KG1 (cell line): Measurements from ENCODE around the gene TRMT112.

ENCODE experiments used
- DNase-seq: peaks from one replicate; lab custom pipeline; 2025; lab: John Stamatoyannopoulos, UW

Gene TRMT112

DNA sequence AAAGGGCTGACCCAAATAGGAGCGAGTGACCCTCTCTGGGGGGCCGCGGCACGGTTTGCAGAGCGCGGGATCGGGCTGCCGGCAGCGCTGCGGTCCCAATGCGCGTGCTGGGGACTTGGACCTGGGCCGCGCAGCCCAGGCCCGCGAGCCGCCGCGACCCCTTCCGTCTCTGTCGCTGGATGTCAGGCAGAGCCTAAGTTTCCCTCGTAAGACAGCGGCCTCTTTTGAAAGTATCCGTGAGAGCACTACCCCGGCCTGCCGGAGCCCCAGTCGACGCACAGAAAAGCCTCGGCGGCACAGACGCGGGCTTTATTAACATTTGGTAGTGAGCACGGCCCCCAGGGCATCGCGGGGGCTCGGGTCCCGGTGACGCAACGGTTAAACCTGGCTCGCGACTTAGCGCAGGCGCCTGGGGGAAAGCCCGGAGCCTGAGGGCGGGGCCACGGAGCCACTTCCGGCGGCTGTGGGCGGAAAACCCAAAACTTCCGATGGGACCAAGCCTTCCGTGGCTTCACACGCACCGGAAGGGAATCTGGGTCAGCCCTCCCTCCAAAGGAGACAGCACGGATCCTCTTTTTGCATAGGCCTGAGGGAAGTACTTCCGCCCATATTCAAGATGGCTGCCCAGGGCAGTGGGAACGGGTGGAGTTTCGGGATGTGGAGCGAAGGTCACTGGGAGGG, 47.7 kb downstream of the TRMT112 start:
- DNase-seq: peak; percentile 99

DNA sequence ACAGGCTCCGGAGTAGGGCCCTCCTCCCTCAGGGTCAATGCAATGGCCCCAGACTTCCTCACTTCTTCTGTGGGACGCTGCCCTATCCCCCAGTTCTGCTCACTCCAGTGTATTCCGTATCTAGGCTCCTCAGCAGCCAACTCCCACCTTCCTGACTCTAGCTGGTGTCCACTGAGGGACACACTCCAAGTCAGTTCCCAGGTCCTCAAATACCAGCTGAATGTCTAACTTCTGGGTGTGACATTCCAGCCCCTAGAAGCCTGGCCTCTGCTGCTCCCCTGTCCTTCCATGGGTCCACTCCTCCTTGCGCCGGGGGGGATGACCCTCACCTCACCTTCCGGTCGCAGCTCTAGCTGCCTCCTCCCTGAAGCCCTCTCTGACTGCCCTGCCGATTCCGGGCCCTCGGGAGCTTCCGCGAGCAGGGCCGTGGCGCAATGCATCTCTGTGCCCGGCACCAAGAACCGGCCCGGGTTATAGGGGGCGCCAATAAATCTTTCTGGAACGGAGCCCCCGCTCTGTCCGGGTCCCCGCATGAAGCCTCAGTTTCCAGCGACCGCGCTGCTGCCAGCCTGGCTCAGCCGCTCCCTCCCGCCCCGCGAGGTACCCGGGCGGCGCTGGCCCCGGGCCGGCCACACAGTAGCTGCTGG, 48.3 kb downstream of the TRMT112 start:
- no peak for DNase-seq

DNA sequence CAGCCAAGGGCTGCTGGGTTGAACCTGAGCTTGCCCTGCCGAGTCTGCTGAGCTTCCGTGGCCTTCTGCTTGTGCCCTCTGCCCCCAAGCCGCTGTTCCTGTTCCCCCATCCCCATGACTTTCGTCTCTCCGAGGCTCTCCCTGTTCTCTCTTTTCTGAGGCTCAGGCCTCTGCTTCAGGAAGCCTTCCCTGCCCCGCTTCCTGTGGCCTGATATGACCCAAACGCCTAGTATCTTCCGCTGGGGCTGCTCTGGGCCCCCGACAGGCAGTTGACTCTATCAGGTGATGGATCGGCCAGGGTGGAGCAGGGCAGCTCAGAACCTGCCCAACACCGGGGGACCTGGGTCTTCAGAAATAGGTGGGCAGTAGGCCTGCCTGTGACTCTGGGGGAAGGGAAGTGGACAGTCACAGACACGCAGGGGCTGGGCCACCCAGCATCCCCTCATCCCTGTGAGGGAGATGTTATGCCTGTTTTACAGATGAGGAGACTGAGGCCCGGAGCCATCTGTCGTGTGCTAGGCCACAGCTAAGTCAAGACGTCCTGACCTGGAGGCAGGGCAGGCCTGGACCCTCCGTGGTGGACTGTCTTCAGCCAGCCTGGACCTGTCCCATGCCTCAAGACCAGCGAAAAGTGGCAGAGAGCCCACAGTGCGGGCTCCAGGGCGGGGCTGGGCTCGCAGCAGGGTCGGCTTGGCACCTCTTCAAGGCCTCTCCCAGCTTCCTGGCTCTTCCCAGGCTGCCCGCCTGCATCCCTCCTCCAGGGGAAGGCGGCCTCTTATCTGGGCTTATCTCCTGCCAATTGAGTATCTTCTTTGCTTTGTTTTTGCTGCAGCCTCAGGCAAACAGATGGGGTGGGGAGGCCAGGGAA, 49.1 kb downstream of the TRMT112 start:
- DNase-seq: no peak

DNA sequence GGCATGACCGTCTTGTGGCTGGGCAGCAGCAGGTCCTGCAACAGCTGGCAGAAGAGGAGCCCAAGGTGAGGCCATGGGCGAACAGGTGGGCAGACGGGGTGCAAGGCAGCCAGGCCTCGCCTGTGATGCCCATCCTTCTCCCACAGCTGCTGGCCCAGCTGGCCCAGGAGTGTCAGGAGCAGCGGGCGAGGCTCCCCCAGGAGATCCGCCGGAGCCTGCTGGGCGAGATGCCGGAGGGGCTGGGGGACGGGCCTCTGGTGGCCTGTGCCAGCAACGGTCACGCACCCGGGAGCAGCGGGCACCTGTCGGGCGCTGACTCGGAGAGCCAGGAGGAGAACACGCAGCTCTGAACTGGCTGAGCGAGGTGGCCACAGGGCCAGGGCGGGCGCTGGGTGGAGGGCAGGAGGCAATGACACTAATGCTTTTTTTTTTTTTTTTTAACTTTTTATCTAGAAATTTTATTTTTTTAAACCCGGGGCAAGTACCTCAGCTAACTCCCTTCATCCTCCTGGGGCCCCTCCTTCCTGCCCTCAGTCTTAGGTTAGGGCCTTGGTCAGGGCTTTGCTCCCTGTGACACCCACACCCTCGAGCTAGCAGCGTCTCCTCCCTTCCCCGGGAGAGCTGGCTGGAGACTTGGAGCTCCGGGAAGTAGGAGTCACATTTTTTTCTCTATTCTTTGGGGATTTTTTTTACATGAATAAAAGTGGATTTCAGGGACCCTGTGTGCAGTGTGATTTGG, 50.0 kb downstream of the TRMT112 start:
- no peak for DNase-seq
